Activated T-cell treated with anti-CD3 and anti-CD28 coated beads, Interleukin-2, amount 50 U/mL, for 48 hours (primary cell): ENCODE data around the gene LAT.
A peak's percentile ranks its signal among the peaks of the same experiment; 100 is the strongest.

ENCODE experiments used
- DNase-seq, 2 experiments: peaks; one replicate each; pipeline ENCODE4 v3.0.0-alpha.2; 2020

LAT gene

DNA sequence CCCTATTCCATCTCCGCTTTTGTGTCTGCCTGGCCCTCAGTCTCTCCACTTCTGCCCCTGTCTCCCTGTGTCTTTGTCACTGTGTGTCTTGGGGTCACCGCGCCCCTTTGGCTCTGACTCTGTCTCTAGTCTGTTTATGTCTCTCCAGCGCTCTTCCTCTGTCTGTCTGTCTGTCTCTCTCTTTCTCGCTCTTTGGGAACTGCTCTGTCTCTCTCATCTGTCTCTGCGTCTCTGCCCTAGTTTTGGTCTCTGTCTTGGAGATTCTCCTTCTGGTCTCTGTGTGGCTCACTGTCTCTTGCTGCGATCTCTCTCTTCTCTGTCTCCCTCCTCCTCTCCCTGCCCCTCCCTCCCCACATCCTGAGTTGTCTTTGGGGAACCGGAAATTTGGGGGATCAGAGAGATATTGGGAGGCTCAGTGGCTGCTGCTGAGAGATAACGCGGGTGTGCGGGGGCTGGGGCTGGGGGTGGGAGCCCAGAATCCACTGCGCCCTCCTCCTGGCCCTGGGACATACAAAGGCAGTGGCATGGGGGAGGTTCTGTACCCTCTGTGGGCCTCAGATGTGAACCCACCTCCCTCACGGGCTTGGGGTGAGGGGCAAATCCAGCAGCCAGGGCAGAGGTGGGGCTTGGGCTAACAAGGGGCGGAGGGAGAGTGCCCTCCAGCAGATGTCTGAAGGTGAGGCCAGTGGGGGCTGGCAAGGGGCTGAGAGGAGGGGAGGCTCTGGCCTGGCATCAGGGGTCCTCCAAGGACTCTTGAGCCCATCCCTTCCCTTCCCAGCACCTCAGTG lies 24.4 kb downstream of the LAT start:
- peak; percentile 65 to 71 for DNase-seq

DNA sequence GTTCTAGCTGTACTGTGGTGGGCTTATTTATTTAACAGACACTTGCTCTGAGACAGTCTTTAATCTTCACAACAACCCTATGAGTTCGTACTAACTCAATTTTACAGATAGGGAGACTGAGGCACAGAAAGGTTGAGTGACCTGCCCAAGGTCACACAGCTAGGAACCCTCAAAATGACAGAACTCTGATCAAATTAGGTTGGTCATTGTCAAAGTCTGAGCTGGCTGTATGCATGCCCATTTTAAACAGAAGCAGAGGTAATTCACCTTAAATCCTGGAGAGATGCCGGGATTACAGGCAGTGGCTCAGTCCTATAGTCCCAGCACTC lies 24.9 kb downstream of the LAT start:
- no peak for DNase-seq

DNA sequence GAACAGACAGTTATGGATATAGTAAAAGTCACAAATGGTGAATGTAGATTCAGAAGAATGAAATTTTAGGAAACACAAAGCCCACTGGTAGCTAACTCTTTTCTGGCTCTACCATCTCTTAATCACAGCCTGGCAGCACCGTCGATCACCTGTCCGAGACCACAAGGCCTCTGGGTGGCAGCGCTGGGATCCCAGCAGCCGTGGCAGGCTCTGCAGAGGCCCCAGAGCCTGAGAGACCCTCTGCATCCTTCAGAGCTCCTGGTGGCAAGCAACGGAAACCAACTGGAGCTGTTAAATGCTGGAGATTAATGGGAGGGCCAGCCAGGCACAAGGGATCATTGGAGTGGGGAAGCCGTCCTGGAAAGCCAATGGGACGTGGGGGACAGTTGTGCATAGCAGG lies 26.3 kb downstream of the LAT start:
- DNase-seq = no peak

DNA sequence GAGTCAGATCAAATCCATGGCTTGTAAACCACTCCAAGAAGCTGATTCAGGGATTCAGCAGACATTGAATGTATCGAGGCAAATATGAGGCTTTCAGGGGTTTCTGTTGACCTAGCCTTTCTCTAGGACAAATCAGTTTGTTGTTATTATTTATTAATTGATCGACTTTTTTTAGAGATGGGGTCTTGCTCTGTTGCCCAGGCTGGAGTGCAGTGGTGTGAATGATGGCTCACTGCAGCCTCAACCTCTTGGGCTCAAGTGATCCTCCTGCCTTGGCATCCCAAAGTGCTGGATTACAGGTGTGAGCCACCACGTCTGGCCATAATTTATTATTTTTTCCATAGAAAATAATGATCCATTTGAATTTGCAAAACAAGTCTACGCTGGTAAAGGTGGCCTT lies 27.0 kb downstream of the LAT start:
- DNase-seq = no peak

DNA sequence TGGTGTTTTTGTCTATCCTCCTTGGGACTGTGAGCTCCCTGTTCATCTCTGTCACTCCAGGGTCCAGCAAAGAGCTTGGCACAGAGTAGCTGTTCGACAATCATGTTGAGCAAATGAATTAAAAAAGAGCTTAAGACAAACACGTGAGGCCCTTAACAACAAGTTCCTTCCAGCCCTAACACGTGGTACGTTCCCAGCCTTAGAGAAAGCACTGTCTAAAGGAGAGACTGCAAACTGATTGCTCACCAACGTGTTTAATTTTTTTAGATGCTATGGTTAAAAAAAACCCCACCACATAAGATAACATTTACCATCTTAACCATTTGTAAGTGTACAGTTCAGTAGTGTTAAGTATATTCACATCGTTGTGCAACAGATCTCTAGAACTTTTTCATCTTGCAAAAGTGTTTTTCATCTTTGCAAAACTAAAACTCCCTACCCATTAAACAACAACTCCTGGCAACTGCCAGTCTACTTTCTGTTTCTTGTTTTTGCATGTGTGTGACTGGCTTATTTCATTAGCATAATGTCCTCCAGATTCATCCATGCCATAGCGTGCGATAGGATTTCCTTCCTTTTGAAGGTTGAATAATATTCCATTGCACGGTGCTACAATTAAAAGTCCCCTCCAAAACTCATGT lies 28.2 kb downstream of the LAT start:
- DNase-seq = no peak

DNA sequence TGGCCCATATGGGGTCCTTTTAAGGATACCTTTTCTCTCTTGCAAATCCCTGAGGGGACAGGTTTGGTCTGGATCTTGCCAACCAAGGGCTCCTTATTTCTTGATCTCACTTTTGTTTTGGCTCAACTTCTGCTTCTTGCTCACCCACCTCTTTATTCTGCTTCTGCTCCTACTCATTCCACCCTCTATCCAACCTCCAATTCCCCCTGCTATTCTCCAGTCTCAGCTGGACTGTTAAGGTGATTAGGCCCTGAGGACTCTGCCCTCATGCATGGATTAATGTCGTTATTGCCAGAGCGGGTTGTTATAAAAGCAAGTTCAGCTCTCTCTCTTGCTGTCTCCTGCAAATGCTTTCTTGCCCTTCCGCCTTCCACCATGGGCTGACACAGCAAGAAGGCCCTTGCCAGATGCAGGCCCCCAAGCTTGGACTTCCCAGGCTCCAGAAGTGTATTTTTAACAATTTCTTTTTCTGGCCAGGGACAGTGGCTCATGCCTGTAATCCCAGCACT lies 29.8 kb downstream of the LAT start:
- DNase-seq = no peak

DNA sequence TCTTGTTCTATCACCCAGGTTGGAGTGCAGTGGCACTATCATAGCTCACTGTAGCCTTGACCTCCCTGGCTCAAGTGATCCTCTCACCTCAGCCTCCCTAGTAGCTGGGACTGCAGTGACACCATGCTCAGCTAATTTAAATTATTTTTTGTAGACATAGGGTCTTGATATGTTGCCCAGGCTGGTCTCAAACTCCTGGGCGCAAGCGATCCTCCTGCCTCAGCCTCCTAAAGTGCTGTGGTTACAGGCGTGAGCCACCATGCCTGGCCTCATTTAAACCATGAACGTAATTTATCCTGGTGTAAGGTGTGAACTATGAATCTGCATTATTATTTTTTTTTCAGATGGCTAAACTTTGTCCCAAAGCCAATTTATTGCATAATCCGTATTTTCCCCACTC lies 37.3 kb downstream of the LAT start:
- no peak for DNase-seq

DNA sequence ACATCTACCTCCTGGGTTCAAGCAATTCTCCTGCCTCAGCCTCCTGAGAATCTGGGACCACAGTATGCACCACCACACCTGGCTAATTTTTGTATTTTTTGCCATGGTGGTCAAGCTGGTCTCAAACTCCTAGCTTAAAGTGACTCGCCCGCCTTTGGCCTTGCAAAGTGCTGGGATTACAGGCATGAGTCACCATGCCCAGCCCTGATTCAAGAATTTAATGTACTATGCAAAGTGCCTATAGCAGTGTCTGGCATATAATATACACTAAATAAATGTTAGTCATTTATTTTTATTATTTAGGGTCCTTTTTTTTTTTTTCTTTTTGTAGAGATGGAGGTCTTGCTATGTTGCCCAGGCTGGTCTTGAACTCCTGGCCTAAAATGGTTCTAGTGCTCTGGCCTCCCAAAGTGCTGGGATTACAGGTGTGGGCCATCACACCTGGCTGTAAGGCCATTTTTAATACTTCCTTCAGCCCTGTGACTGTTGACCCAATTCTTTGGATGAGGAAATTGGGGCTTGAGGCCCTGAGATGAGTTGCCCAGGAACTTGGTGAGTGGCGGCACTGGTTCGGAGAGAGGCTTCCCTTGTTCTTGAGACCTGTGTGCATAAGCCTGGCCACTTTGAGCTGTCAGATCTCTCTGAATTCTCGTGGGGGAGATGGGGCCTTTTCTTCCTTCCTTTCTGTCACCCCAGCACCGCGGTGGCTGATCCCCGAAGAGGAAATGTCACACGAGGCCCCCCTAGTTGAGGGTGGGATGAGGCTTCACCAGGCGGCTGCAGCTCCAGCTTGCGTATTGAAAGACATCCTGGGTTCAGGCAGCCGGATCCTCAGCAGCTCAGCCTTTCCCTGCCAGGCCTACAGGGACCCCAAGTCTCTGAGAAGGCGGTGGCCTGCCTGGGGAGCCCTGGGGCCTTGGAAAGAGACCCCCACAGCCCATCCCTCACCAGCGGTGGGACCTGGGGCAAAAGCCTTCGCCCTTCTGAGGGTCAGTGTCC lies 38.7 kb downstream of the LAT start:
- DNase-seq = peak; percentile 50 to 56

DNA sequence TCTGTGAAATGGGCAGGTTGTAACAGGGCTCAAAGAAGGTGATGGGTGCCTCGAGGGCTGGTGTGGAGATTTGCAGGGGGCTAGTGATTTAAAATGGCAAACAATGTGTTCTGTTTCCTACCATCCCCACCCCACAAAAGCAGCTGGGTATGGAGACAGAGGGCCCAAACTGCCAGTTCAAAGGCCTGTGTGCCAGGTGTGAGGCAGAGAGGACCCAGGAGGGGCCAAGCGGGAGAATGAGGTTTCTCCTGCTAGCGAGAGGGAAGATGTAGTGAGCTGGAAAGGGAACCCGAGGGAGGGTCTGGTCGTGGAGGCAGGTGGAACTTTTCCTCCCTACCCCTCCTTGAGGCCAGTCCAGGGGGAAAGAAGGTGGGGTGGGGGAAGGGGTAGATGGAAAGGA lies 39.4 kb downstream of the LAT start:
- no peak for DNase-seq

DNA sequence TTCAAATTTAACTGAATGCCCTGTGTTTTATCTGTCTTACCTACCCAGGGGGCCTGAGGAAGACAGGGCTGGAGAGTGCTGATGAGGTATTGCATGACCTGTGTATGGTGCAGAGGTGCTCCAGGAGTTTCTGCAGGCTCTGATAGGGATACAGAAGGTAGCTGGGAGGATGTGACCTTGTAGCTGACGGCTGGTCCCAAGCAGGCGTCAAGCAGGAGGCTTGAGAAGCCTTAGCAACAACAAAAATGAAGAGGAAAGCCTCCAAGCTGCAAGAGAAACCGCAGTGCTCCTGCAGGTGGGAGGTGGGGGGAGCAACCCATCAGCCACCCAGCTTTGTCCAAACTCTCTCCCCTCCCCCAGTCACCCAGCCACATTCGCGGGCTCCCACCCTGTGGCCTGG lies 40.4 kb downstream of the LAT start:
- DNase-seq = peak; percentile 48 to 49

DNA sequence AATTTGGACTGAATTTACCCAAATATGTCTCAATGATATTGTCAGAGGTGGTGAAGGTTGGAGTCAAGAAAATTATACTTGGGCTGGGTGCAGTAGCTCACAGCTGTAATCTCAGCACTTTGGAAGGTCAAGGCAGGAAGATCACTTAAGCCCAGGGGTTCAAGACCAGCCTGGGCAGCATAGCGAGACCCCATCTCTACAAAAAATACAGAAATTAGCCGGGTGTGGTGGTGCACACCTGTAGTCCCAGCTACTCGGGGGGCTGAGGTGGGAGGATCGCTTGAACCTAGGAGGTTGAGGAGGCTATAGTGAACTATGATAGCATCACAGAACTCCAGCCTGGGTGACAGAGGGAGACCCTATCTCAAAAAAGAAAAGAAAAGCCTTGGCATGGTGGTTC lies 40.9 kb downstream of the LAT start:
- peak in 1 of 2 experiments; percentile 14 for DNase-seq

DNA sequence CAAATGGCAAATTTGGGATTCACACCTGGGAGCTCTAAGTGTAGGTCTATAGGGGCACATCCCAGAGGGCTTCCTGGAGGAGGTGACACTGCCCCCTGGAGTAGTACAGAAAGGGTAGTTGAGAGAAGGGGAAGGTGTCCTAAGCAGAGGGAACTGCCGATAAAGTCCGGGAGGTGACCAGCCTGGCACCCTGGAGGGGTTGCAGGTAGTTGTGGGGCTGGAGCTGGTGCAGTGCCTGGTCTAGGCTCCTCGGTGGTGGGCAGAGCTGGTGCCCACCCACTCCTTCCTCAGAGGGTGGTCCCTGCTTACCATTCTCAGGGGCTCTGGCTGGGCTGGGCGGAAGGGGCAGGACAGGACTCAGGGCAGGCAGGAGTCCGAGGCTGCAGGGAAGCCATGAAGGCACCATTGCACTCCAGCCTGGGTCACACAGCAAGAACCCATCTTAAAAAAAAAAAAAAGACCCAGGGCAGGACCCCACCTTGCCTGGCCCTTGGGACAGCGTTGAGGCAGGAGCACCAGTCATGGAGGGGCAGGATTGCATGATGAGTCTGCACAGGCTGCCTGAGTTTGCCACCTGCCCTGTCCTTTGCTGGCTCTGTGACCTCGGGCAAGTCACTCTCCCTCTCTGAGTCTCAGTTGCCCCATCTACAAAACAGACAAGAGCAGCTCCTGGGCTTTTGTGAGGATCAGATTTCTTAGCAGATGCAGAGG lies 43.8 kb downstream of the LAT start:
- DNase-seq = no peak

DNA sequence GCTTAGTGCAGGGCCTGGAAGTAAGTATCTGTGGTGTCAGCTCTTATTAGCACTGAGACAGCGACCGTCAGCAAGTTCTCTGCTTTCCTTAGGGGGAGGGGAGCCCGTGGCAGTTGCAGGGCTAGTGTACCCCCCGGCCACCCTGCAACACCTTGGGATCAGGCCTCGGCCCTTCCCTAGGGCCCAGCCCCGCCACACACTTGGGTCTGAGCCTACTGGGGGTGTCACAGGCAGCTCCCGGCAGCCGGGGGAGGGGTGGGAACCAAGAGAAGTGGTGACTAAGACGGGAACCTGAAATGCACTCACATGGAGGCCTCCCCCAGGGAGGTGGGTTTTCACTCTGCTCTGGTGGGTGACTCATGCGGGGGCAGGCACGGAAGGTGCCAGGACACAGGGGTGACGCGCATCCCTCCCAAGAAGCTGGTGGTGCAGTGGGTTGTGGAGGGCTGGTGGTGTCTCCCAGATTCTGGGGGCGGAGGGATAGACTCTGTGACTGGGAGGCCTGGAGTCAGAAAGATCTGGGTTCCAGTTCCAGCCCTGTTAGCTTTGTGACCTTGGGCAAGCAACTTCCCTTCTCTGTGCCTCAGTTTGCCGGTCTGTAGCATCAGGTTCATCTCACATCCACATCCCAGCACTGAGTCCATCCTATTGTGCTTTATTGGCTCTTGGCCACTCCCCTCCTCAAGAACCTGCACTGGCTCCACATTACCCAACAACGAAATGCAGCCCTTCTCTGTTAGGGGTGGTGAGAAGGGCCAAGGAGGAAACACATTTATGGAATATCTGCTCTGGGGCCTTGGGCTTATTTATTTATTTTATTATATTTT lies 44.5 kb downstream of the LAT start:
- peak; percentile 94 for DNase-seq

DNA sequence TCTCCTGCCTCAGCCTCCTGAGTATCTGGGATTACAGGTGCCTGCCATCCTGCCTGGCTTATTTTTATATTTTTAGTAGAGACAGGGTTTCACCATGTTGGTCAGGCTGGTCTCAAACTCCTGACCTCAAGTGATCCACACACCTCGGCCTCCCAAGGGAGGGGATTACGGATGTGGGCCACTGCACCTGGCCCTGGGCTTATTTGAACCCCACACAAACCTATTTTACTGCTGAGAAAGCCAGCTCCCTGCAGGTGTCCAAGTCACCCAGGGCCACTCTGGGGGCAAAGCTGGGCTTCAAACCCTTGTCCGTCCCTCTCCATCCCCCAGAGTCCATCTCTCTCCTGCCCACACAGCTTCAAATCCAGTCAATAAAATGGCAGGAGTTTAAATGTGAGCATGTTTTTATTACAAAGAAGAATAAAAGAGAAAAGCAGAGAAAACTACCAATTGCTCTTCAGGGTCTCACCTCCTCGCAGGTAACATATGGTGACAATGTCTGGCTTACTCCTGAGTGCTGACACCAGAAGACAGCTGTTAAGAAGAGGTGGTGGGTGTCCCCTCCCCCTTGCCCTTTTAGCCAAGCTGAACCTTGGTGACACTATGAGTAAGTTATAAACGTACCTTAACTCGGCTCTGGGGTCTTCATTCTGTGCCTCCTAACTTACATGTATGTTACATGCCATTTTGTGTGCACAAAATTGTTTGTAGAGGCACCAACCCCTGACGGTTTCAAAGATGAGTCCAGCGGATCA lies 45.4 kb downstream of the LAT start:
- DNase-seq = peak in 1 of 2 experiments; percentile 21
